Measurements from ENCODE around the gene TSPAN11.

GRCh38 chr12:30999723-31000122, 73.2 kb downstream of the TSPAN11 start:
- no peak for TF ChIP-seq POLR2A (IDR thresholded peaks at IDR 0.05)
- TF ChIP-seq EP300 (IDR thresholded peaks at IDR 0.05) = no peak
- TF ChIP-seq, protein P1, sequence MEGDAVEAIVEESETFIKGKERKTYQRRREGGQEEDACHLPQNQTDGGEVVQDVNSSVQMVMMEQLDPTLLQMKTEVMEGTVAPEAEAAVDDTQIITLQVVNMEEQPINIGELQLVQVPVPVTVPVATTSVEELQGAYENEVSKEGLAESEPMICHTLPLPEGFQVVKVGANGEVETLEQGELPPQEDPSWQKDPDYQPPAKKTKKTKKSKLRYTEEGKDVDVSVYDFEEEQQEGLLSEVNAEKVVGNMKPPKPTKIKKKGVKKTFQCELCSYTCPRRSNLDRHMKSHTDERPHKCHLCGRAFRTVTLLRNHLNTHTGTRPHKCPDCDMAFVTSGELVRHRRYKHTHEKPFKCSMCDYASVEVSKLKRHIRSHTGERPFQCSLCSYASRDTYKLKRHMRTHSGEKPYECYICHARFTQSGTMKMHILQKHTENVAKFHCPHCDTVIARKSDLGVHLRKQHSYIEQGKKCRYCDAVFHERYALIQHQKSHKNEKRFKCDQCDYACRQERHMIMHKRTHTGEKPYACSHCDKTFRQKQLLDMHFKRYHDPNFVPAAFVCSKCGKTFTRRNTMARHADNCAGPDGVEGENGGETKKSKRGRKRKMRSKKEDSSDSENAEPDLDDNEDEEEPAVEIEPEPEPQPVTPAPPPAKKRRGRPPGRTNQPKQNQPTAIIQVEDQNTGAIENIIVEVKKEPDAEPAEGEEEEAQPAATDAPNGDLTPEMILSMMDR (IDR thresholded peaks at IDR 0.05) = no peak

Measured in ovary (tissue), 3 donors.